Uterus (tissue), 4 donors: ENCODE measurements around the gene POU3F3. TPM values are rescaled to one million over a fixed set of nuclear protein-coding genes. Genes with fewer than 3 reads are reported as not detected.

ENCODE experiments used
- DNase-seq, 2 donors: peaks; one replicate each; pipeline ENCODE4 v3.0.0-alpha.2; 2019 to 2020
- H3K27ac ChIP-seq, 2 donors: fragments of 200-600 bp; sonication (generic); 1 replicate in 1 of 2; 2 replicates in 1 of 2; pipeline ENCODE4 v1.5.1; 2016 to 2018
- H3K27me3 ChIP-seq, 2 donors: fragments of 200-600 bp; sonication (generic); one replicate each; pipeline ENCODE4 v1.5.1; 2018 to 2019; ENCODE audit warnings: control low read depth in 1 of 2
- H3K36me3 ChIP-seq, 2 donors: fragments of 200-600 bp; sonication (generic); one replicate each; pipeline ENCODE4 v1.5.1; 2019; ENCODE audit warnings: control low read depth in 1 of 2
- H3K4me1 ChIP-seq, 2 donors: fragments of 200-600 bp; sonication (generic); one replicate each; pipeline ENCODE4 v1.5.1; 2018 to 2019; ENCODE audit warnings: control low read depth in 1 of 2
- H3K4me3 ChIP-seq, 2 donors: fragments of 200-600 bp; sonication (generic); 1 replicate in 1 of 2; 2 replicates in 1 of 2; pipeline ENCODE4 v1.5.1; 2018 to 2019; ENCODE audit warnings: mild to moderate bottlenecking in 1 of 2
- H3K9me3 ChIP-seq, 2 donors: fragments of 200-600 bp; sonication (generic); one replicate each; pipeline ENCODE4 v1.5.1; 2019; ENCODE audit warnings: control low read depth in 1 of 2
- CTCF ChIP-seq, 4 experiments: fragments of 200-600 bp in 2 of 4; fragments of 450-650 bp in 2 of 4; sonication (generic) in 2 of 4; IDR thresholded peaks; one replicate each; pipeline ENCODE4 v1.5.1; 2016 to 2019; ENCODE audit warnings: antibody characterized with exemption in 4 of 4, mild to moderate bottlenecking in 2 of 4, moderate library complexity in 1 of 4
- POLR2A ChIP-seq, 2 donors: fragments of 450-650 bp; IDR thresholded peaks; one replicate each; pipeline ENCODE4 v1.6.1; 2016; ENCODE audit warnings: antibody characterized with exemption in 2 of 2, mild to moderate bottlenecking in 1 of 2, moderate library complexity in 1 of 2
- intact Hi-C: fragments of 100-400 bp; cut with DNase I; formaldehyde crosslinking; loops from one replicate; pipeline ENCODE4 v1.15.1; 2023; ENCODE audit warnings: low total_unique reads
- total RNA-seq, 4 donors: library from RNA; depleted of rRNA in 3 of 4; stranded (reverse); fragments of >200 nt in 3 of 4; gene quantifications; one replicate each; pipeline versions ENCODE4 v1.1.0 to v1.2.4, GENCODE V29; 2014 to 2023
- donor health status: DM: yes; HTN: yes; CAD: no.

POU3F3 gene
- total RNA-seq, 4 donors from 2014 or later = 0.18 TPM; not detected in 3

GRCh38 chr2:104880076-104880475, 26.2 kb downstream of the POU3F3 start:
- Histone ChIP-seq H3K4me3 (no peak overlapping the region), H3K4me1 (no peaks in the 10 kb centered on the region)
- intact Hi-C loops = no loop called here

GRCh38 chr2:104883357-104883756, 29.4 kb downstream of the POU3F3 start:
- Histone ChIP-seq H3K4me3 (no peak overlapping the region), H3K27me3 (no peaks in the 10 kb centered on the region), H3K9me3 (no peaks in the 10 kb centered on the region), H3K4me1 (no peaks in the 10 kb centered on the region), H3K36me3 (no peaks in the 10 kb centered on the region), H3K27ac (no peak overlapping the region)
- intact Hi-C loops = no loop called here
- TF ChIP-seq CTCF (IDR thresholded peaks at IDR 0.05) (no peak), POLR2A (IDR thresholded peaks at IDR 0.05) (no peak)
- no peak for DNase-seq

More at GRCh38 chr2:104880076-104880475, 26.2 kb downstream of the POU3F3 start:
- no peaks in the 10 kb centered on the region for H3K9me3 ChIP-seq
- H3K27ac ChIP-seq = no peak overlapping the region
- TF ChIP-seq POLR2A (IDR thresholded peaks at IDR 0.05) (no peak), CTCF (IDR thresholded peaks at IDR 0.05) (no peak)
- no peaks in the 10 kb centered on the region for H3K36me3 ChIP-seq
- no peak for DNase-seq
- H3K27me3 ChIP-seq = peaks cover 0 to 4% of the 10 kb centered on the region in 2 donors

- intact Hi-C loops = no loop called here
- Histone ChIP-seq H3K4me3 (no peak overlapping the region), H3K4me1 (no peaks in the 10 kb centered on the region), H3K27me3 (no peaks in the 10 kb centered on the region), H3K36me3 (no peaks in the 10 kb centered on the region), H3K27ac (no peak overlapping the region), H3K9me3 (no peaks in the 10 kb centered on the region)
- TF ChIP-seq CTCF (IDR thresholded peaks at IDR 0.05) = no peak
- TF ChIP-seq POLR2A (IDR thresholded peaks at IDR 0.05) = no peak
- no peak for DNase-seq
These were observed 31.3 kb downstream of the POU3F3 start for GRCh38 chr2:104885119-104885782.

GRCh38 chr2:104887676-104888075, 33.8 kb downstream of the POU3F3 start:
- Histone ChIP-seq H3K27me3 (no peaks in the 10 kb centered on the region), H3K4me1 (no peaks in the 10 kb centered on the region), H3K4me3 (no peak overlapping the region), H3K36me3 (no peaks in the 10 kb centered on the region), H3K27ac (no peak overlapping the region), H3K9me3 (no peaks in the 10 kb centered on the region)
- DNase-seq = no peak
- intact Hi-C loops = no loop called here
- no peak for TF ChIP-seq POLR2A (IDR thresholded peaks at IDR 0.05)
- TF ChIP-seq CTCF (IDR thresholded peaks at IDR 0.05) = no peak

GRCh38 chr2:104888489-104889258, 34.8 kb downstream of the POU3F3 start:
- Histone ChIP-seq H3K9me3 (no peaks in the 10 kb centered on the region), H3K4me3 (no peak overlapping the region), H3K27me3 (no peaks in the 10 kb centered on the region), H3K36me3 (no peaks in the 10 kb centered on the region), H3K4me1 (no peaks in the 10 kb centered on the region), H3K27ac (no peak overlapping the region)
- TF ChIP-seq CTCF (IDR thresholded peaks at IDR 0.05) (no peak), POLR2A (IDR thresholded peaks at IDR 0.05) (no peak)
- DNase-seq = no peak
- intact Hi-C loops = no loop called here
